ENCODE measurements around the gene DMD.

DNA sequence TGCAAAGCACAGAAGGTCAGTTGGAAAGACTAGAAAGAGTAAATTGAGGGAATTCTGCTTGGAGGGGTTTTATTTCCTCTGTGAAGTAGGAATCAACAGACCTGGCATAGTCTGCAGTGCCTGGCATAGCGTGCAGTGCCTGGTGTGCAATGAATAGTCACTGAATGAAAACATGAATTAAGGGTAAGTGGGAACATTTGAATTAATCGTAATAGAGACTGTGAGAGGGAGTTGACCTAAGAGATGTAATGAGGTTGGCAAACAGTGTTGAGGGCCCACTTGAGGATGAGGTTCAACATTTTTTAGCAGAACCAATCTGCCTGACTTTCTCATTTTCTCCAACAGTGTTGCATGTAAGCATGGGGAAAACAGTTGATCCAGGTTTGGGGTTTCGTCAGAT lies 1762.3 kb downstream of the DMD start:
- TF ChIP-seq CTCF (IDR thresholded peaks at IDR 0.05; ENCODE audit: borderline replicate concordance, extremely low read depth, low read length, poor library complexity, severe bottlenecking) (no peak), EZH2 (IDR thresholded peaks at IDR 0.05; ENCODE audit: borderline replicate concordance, low read depth, low read length, severe bottlenecking) (no peak)

Data from DND-41 (cell line).